Medulla oblongata (tissue), 1 donor: ENCODE data around the gene FAM9B.

ENCODE experiments used
- DNase-seq: peaks from one replicate; pipeline ENCODE4 v3.0.0-alpha.2; 2015; ENCODE audit errors: extremely low spot score

The FAM9B gene

GRCh38 chrX:8980756-8981155 lies 53.2 kb downstream of the FAM9B start:
- DNase-seq, result no peak
